ENCODE results near the gene PIGU.
"Not testable (repeated sequence)": the region's sequence is repeated elsewhere in the genome, so short reads cannot be mapped to it uniquely, and the experiment has no call there.

PIGU gene

DNA sequence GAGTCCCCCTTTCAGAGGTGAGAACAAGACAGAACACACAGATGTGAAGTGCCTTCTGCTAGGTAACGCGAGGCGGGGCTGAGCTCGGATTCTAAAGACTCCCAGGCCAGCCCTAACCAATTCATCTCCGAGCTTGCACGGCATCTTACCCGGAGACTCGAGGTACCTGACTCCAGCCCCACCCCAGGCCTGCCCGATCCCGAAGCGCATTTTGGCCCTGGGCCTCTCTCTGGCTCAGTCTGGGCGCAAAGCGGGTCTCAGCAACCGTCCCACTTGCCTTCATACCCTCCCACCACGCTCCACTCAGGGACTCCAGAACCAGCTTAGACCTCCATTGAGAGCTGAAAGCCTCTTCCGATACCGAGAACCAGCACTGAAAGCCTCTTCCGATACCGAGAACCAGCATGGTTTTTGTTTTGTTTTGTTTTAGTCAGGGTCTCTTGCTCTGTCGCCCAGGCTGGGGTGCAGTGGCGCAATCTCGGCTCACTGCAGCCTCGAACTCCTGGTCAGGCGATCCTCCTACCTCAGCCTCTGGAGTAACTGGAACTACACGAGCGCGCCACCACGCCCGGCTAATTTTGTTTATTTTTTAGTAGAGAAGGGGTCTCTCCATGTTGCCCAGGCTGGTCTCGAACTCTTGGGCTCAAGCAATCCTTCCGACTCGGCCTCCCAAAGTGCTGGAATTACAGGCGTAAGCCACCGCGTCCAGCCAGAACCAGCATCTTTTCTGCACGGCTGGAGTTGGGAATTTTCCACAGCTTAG, 161.2 kb downstream of the PIGU start:
- TF ChIP-seq, protein P1, sequence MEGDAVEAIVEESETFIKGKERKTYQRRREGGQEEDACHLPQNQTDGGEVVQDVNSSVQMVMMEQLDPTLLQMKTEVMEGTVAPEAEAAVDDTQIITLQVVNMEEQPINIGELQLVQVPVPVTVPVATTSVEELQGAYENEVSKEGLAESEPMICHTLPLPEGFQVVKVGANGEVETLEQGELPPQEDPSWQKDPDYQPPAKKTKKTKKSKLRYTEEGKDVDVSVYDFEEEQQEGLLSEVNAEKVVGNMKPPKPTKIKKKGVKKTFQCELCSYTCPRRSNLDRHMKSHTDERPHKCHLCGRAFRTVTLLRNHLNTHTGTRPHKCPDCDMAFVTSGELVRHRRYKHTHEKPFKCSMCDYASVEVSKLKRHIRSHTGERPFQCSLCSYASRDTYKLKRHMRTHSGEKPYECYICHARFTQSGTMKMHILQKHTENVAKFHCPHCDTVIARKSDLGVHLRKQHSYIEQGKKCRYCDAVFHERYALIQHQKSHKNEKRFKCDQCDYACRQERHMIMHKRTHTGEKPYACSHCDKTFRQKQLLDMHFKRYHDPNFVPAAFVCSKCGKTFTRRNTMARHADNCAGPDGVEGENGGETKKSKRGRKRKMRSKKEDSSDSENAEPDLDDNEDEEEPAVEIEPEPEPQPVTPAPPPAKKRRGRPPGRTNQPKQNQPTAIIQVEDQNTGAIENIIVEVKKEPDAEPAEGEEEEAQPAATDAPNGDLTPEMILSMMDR (IDR thresholded peaks at IDR 0.05; ENCODE audit: low read depth, low read length), result no peak
- peak overlapping the region; percentile 92 for H3K4me3 ChIP-seq (ENCODE audit: low read depth, low read length)

DNA sequence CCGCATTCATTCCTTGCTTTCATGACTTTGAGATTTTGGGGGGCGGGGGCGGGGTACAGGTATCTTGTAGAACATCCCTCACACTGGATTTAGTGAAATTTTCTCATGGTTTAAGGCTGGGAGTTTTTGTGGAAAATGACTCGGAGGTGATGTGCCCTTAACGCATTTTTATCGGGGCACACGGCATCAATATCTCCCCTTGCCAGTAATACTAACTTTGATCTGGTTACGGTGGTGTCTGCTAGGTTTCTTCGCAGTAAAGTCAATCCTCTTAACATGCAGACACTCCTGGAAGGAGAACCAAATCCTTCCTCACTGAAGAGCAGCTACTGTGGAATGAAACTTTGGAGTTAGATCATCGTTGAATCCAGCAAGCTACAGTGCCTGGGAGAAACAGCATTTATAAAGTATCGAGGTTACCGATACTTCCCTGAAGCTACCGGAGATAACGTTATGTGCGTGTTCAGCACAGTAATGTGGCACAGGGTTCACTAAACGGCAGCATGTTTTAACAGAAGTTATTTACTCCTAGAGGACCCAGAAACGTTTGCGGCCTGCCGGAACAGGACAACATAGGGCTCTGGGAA, 161.9 kb downstream of the PIGU start:
- H3K4me3 ChIP-seq (ENCODE audit: low read depth, low read length), result peak overlapping the region; percentile 92
- TF ChIP-seq, protein P1 (IDR thresholded peaks at IDR 0.05; ENCODE audit: low read depth, low read length), result no peak

DNA sequence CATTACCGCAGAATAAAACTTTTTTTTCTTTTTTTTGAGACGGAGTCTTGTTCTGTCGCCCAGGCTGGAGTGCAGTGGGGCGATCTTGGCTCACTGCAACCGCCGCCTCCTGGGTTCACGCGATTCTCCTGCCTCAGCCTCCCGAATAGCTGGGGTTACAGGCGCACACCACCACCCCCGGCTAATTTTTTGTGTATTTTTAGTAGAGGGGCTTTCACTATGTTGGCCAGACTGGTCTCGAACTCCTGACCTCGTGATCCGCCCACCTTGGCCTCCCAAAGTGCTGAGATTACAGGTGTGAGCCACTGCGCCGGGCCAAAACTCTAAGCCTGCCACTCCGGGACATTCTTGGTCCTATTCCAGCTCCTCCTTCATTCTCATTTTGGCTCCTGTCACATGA, 162.9 kb downstream of the PIGU start:
- H3K4me3 ChIP-seq (ENCODE audit: low read depth, low read length), result not testable (repeated sequence)

DNA sequence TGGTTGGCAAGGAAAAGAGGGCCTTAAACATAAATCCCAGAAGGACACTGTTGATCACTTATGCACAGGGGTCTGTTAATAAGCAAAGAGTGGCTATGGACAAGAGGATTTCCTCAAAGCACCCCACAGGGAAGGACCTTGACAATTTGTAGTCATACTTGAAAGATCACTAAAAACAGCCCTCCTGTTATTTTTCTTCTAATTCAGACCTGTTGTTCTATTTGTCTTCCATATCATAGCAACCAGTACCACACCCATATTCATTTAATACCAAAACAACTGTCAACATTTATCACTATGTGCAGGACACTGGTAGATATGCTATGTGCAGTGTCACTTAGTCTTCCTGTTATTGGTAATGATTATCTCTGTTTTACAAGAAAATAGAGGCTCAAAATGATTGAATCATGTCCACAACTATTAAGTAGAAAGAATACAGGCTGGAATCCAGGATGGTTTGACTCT, 163.9 kb downstream of the PIGU start:
- TF ChIP-seq, protein P1 (IDR thresholded peaks at IDR 0.05; ENCODE audit: low read depth, low read length), result no peak
- H3K4me3 ChIP-seq (ENCODE audit: low read depth, low read length), result no peak overlapping the region

DNA sequence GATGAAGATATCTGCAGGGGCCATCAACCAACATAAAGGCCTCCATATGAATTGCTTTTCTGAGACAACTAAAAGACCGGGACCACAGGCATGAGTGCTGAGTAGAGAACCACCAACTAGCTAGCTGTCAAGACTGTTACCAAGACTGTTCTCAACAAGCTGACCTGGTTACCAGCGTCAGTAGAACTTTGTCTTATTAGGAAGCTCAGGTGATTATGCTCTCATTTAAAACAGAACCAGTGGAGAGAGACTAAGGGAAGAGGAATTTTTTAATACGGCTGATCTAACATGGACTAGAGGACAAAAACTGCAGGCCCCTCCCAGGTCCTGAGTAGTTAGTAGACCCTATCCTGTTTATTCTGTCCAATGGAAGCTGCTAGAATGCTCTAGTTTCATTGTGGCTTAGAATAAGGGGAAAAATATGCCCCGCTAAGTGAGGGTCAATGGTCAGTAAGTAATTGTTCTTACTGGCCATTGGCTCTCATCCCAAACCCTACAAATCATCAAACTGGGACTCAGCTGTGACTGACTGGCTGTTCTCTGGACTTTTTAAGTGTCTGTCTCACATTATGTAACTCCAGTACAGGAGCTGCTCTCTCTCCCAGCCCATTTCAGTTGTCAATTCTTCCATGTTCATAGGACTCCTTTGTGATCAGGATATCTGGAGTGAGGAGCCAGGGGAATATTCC, 164.5 kb downstream of the PIGU start:
- TF ChIP-seq, protein P1 (IDR thresholded peaks at IDR 0.05; ENCODE audit: low read depth, low read length), result no peak

DNA sequence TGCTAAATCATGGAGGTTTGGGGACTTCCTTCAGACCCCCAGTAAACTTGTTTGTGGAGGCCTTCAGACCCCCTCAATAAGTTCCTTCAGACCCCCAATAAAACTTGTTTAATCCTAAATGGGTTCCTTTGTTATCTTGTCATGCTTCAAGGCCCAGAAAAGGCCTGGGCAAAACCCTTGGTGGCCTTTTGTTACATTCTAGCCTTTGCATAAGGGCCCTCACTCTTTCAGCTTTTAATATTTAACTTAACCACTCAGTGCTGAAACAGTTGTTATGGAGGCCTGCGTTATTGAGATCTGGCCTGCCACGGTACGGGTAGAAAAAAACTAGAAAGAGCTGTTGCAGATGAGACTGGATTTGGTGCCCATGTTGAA, 165.0 kb downstream of the PIGU start:
- H3K4me3 ChIP-seq (ENCODE audit: low read depth, low read length), result no peak overlapping the region
- TF ChIP-seq, protein P1 (IDR thresholded peaks at IDR 0.05; ENCODE audit: low read depth, low read length), result no peak

More for the DNA sequence above, 164.5 kb downstream of the PIGU start:
- no peak overlapping the region for H3K4me3 ChIP-seq (ENCODE audit: low read depth, low read length)

DNA sequence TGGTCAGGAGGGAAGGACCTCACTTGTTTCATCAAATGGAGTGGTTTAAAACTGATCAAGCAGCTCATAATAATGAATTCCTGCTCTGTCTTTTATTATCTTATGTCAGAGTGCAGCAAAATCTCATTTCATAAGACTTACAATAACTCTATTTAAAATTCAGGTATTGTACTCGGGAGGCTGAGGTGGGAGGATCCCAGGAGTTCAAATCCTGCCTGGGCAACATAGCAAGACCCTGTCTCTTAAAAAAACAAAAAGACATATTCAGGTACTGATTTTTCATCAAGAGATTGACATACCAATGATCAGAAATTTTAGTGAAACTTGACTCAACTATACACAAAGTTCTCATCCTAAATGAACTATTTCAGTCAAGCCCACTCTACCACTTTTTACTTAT, 166.3 kb downstream of the PIGU start:
- TF ChIP-seq, protein P1 (IDR thresholded peaks at IDR 0.05; ENCODE audit: low read depth, low read length), result no peak
- H3K4me3 ChIP-seq (ENCODE audit: low read depth, low read length), result no peak overlapping the region

Measured in WI38 (cell line).